Osteocyte (in vitro differentiated cells): ENCODE results near the gene KASH5. TPM values are rescaled to one million over a fixed set of nuclear protein-coding genes. Genes with fewer than 3 reads are reported as not detected.

ENCODE experiments used
- DNase-seq: peaks from one replicate; pipeline ENCODE4 v3.0.0; 2021; ENCODE audit warnings: mixed read lengths; ENCODE audit not compliant: unreplicated experiment; ENCODE audit errors: extremely low spot score
- H3K27ac Mint-ChIP-seq: one replicate; pipeline ENCODE4 v1.8.0; 2021; ENCODE audit warnings: mild to moderate bottlenecking, mixed read lengths; ENCODE audit not compliant: unreplicated experiment
- H3K27me3 Mint-ChIP-seq: one replicate; pipeline ENCODE4 v1.8.0; 2021; ENCODE audit warnings: mixed read lengths; ENCODE audit not compliant: unreplicated experiment
- H3K36me3 Mint-ChIP-seq: one replicate; pipeline ENCODE4 v1.8.0; 2021; ENCODE audit warnings: mixed read lengths; ENCODE audit not compliant: unreplicated experiment
- H3K4me1 Mint-ChIP-seq: one replicate; pipeline ENCODE4 v1.8.0; 2021; ENCODE audit warnings: mixed read lengths; ENCODE audit not compliant: unreplicated experiment
- H3K4me3 Mint-ChIP-seq: one replicate; pipeline ENCODE4 v1.8.0; 2021; ENCODE audit warnings: mild to moderate bottlenecking, moderate library complexity, mixed read lengths; ENCODE audit not compliant: unreplicated experiment
- H3K9me3 Mint-ChIP-seq: one replicate; pipeline ENCODE4 v1.8.0; 2021; ENCODE audit warnings: mixed read lengths; ENCODE audit not compliant: unreplicated experiment
- total RNA-seq: library from RNA; stranded (reverse); gene quantifications from 2 replicates; pipeline ENCODE4 v1.2.1, GENCODE V29; 2021
- TF ChIP-seq, protein P1 (sequence below): fragments of 200-600 bp; sonication (generic); IDR thresholded peaks from 2 replicates; pipeline ENCODE4 v1.5.0; 2021; ENCODE audit warnings: antibody characterized with exemption, mild to moderate bottlenecking, moderate library complexity

The KASH5 gene
- total RNA-seq, 1 donor from 2014 or later, result not detected

DNA sequence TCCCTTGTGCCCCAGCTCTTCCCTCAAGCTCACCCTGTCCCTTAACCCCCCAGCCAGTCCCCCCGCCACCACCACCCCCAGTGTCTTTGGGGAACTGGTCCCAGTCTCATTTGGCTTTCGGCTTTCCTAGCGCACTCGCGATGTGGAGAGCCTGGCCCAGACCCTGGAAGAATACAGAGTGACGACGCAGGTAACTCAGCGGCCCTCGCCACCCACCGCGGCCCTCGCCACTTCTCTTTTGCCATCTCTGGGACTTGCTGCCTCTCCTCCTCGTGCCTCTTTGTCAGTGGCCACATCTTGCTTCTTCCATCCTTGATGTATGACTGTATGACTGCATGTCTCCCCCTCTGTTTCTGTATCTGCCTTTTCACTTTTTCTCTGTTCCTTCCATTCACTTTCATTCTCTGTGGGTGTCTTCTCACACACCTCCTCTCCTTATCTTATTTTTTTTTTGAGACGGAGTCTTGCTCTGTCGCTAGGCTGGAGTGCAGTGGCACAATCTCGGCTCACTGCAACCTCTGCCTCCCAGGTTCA is 19.5 kb downstream of the KASH5 start:
- TF ChIP-seq, protein P1, sequence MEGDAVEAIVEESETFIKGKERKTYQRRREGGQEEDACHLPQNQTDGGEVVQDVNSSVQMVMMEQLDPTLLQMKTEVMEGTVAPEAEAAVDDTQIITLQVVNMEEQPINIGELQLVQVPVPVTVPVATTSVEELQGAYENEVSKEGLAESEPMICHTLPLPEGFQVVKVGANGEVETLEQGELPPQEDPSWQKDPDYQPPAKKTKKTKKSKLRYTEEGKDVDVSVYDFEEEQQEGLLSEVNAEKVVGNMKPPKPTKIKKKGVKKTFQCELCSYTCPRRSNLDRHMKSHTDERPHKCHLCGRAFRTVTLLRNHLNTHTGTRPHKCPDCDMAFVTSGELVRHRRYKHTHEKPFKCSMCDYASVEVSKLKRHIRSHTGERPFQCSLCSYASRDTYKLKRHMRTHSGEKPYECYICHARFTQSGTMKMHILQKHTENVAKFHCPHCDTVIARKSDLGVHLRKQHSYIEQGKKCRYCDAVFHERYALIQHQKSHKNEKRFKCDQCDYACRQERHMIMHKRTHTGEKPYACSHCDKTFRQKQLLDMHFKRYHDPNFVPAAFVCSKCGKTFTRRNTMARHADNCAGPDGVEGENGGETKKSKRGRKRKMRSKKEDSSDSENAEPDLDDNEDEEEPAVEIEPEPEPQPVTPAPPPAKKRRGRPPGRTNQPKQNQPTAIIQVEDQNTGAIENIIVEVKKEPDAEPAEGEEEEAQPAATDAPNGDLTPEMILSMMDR, result no peak
- Mint-ChIP-seq H3K27me3 (peaks cover 15% of the 10 kb centered on the region), H3K27ac (no peak overlapping the region), H3K4me1 (peaks cover 14% of the 10 kb centered on the region), H3K4me3 (no peak overlapping the region), H3K36me3 (no peaks in the 10 kb centered on the region), H3K9me3 (no peaks in the 10 kb centered on the region)
- DNase-seq, result no peak

DNA sequence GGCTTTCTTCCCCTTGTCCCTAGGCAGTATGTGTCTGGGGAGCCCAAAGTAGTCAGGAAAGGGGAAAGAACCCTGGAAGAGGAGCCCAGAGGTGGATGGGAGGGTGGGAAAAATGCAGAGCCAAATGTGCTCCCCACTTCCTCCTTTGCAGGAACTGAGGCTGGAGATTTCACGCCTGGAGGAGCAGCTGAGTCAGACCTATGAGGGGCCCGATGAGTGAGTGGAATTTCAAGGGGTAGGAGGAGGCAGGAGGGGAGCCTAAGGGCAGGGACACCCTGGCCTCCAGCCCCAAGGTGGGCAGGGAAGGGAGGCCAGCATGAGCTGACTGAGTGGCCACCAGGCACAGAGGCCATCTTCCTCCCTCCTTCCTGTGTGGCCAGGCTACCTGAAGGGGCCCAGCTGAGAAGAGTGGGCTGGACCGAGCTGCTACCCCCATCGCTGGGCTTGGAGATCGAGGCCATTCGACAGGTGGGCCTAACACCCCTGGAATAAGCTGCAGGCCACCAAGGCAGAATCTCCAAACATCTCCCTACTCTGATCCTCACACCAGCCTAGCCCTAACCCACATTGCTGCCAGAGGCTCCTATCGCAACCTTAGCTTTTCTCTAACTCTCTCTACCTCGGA is 20.9 kb downstream of the KASH5 start:
- Mint-ChIP-seq H3K4me1 (peaks cover 6% of the 10 kb centered on the region), H3K27ac (no peak overlapping the region), H3K27me3 (peaks cover 15% of the 10 kb centered on the region), H3K4me3 (no peak overlapping the region), H3K9me3 (no peaks in the 10 kb centered on the region), H3K36me3 (no peaks in the 10 kb centered on the region)
- TF ChIP-seq, protein P1, result no peak
- DNase-seq, result no peak

DNA sequence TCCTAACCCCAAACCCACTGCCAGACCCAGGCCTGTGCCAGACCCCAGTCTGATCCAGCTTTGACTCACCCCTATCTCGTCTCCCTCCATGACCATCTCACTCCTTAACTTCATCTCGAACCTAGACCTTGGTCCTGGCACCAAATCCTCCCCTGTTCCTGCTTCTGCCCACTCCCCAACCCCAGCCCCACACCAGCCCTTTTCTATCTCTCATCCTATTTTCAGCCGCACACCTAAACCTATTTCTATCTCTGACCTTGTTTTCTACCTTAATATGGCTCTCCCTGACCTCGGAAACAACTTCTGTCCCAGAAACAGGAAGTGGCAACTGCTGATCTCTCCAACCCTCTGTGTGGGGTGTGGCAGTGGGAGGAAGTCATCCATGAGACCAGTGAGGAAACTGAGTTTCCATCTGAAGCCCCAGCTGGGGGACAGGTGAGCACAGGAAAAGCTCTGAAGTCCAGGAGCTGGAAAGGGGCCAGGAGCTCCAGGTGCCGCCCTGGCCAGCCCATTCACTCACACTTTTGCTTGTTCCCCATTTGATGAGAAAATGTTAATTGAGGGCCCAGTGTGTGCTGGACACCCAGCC is 21.5 kb downstream of the KASH5 start:
- no peak for DNase-seq
- H3K36me3 Mint-ChIP-seq, result no peaks in the 10 kb centered on the region
- H3K4me3 Mint-ChIP-seq, result no peak overlapping the region
- no peak overlapping the region for H3K27ac Mint-ChIP-seq
- H3K27me3 Mint-ChIP-seq, result peaks cover 15% of the 10 kb centered on the region
- TF ChIP-seq, protein P1, result no peak
- H3K4me1 Mint-ChIP-seq, result no peaks in the 10 kb centered on the region
- no peaks in the 10 kb centered on the region for H3K9me3 Mint-ChIP-seq

DNA sequence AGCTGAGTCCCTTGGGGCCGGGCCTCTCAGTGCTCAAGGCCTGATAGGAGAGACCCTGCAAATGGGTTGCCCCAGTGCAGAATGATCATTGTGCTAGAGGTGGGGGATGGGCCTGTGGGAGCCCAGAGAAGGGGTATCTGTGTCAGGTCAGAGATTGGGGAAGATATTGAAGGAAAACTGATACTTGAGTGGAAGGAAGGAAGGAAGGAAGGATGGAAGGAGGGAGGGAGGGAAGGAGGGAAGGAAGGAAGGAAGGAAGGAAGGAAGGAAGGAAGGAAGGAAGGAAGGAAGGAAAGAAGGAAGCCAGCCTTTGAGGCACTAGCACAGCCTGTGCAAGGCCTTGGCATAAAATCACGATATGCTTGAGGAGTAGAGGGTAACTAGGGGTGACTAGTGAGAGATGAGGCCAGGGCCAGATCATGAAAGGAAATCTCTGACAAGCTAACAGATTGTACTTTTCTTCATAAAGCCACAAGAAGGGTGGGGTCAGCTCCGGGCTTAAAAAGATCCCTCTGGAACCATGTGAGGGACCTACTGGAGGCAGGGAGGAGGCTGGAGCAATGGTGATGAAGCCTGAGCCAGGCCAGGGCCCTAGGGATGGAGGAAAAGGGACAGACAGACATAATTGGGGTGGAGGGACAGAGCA is 23.8 kb downstream of the KASH5 start:
- H3K27ac Mint-ChIP-seq, result no peak overlapping the region

More for the DNA sequence above, 23.8 kb downstream of the KASH5 start:
- Mint-ChIP-seq H3K27me3 (peaks cover 23% of the 10 kb centered on the region), H3K4me3 (no peak overlapping the region), H3K4me1 (no peaks in the 10 kb centered on the region), H3K9me3 (no peaks in the 10 kb centered on the region), H3K36me3 (no peaks in the 10 kb centered on the region)
- DNase-seq, result no peak
- TF ChIP-seq, protein P1, result no peak
